Activated CD4-positive, alpha-beta T cell treated with anti-CD3 and anti-CD28 coated beads for 4 hours (primary cell): ENCODE results near the gene SPPL2A.
"Not testable (repeated sequence)": the region's sequence is repeated elsewhere in the genome, so short reads cannot be mapped to it uniquely, and the experiment has no call there.

Experiments
- DNase-seq, 2 donors: peaks; one replicate each; pipeline ENCODE4 v3.0.0-alpha.2; 2020

Gene SPPL2A

GRCh38 chr15:50767332-50767861, 1.9 kb upstream of the SPPL2A start:
- DNase-seq, result peak in 1 of 2 donors; percentile 7

DNA sequence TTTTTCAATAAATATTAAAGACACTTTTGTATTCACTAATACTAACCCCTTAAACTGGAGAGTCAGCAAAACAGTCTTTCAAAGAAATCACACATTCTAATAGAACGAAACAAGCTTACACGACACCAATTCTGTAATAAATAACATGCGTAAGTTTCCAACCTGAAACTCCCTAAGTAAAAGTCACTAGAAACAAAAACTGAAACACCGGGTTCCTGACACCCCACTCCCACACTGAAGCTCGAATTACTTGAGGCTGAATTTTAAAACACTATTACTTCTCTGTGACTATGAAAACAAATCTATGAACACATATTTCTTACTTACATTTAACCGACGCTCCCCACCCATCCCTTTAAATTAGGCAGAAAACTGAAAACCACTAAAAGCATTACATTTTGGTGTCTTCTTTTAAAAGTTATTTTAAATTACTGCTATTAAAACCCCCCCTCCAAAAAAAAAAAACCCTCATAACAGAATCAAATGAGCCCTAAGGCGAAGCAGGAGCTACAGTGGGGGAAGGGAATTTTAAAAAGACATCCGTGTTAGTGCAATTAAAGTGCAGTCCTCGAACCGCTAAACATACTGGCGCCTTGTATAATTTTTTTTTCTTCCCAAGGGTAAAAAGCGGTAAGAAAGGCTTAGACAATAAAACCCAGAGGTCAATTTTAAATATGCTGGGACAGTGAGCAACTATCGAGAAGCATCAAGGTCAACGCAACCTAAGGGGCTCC, 878 bp downstream of the SPPL2A start:
- DNase-seq, result peak; percentile 28 to 30

GRCh38 chr15:50758712-50759205, 6.7 kb downstream of the SPPL2A start:
- no peak for DNase-seq

- DNase-seq, result no peak
These were observed 12.0 kb downstream of the SPPL2A start for GRCh38 chr15:50753463-50753862.

DNA sequence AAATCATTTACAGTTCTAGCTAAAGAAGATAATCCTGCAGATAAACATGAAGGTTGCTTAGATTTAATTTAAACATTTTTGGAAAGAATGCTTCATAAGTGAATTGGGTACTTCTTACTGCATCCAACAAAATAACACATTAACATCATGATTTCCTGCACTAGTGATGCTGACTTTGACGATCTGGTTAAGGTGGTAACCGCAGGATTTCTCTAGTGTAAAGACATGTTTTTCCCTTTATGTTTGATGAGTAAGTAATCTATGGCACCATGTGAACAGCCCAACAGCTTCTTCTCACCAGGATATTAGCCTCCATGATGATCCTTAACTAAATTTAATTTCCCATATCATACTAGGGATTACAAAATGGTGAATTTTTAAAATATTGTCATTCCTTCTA, 14.1 kb downstream of the SPPL2A start:
- no peak for DNase-seq

- no peak for DNase-seq
These were observed 15.2 kb downstream of the SPPL2A start for GRCh38 chr15:50750227-50750705.

DNA sequence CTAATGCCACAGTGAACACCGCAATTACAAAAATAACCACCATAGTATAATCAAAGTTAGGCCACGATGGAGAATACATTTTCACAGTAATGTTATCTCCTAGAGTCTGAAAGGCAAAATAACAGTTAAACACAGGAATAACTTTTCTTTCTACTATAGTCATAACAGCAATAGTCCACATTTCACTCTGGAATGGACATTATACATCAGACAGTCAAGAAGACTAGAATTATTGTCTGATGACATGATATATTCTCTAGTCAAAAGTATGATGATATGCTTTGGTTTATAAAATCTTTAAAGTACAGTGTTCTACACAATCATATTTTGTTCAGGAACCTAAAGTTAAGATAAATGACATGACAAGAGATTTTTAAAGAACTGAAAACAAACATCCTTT, 18.0 kb downstream of the SPPL2A start:
- DNase-seq, result no peak

DNA sequence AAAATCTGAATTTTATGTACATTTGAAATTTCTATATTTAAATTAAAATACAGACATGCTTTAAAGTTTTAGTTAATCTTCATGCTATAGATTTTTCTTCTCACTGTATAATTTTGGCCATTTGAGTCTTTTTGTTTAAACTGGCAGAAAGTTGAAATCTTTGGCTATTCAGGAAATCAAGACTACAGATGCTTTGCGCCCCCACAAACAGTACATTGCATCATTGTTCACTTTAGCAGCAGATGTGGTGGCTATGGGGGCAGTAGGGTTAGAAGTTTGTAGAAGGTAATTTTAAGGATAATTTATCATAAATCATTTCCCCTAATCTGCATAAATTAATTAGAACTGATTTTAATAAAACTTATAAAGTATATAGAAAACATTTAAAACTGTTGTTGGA, 20.9 kb downstream of the SPPL2A start:
- no peak for DNase-seq

GRCh38 chr15:50740955-50741354, 24.6 kb downstream of the SPPL2A start:
- DNase-seq, result no peak

DNA sequence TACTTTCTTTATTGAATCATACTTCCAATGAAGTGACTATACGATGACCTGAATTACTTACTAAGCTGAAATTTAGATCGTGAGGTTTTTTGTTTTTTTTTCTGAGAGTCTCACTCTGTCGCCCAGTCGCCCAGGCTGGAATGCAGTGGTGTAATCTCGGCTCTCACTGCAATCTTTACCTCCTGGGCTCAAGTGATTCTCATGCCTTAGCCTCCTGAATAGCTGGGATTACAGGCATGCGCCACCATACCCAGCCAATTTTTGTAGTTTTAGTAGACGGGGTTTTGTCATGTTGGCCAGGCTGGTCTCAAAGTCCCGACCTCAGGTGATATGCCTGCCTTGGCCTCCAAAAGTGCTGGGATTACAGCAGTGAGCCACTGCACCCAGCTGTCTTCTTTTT, 28.7 kb downstream of the SPPL2A start:
- no peak for DNase-seq

DNA sequence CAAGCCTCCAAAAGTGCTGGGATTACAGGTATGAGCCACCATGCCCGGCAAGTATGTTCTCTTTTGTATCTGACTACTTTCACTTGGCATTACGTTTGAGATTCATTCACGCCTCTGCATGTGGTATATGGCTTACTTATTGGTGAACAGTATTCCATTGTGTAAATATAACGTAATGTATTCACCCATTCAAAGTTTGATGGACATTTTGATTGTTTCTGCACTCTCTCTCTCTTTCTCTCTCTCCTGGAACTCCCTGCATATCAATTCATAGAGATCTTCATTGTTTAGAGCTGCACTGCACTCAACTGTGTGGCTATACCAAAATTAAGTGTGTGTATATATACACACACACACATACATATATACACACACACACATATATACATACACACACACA, 30.4 kb downstream of the SPPL2A start:
- DNase-seq, result no peak

- no peak for DNase-seq
These were observed 39.2 kb downstream of the SPPL2A start for GRCh38 chr15:50726315-50726714.

DNA sequence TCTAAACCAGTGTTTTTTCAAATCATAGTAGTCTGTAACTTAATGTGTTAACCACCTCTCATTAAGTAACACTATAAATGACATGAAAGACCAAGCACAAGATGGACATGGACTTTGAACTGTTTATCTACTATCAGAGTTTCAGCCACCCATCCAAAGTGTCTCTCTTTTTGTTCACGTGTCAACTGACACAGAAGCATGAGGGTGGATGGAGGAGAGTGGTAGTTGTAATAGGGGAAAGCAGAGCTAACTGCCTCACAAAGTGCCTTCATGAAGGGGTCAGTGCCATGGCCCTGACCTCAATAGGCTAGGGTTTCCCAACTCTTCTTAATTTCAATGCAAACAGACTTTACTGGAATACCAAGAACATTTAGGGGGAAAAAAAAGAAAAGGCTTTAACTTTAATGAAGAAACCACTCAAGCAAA, 46.8 kb downstream of the SPPL2A start:
- no peak for DNase-seq

- DNase-seq, result no peak
These were observed 53.5 kb downstream of the SPPL2A start for GRCh38 chr15:50712018-50712417.

GRCh38 chr15:50710585-50710984, 54.9 kb downstream of the SPPL2A start:
- DNase-seq, result no peak

- no peak for DNase-seq
These were observed 57.6 kb downstream of the SPPL2A start for GRCh38 chr15:50707878-50708427.

DNA sequence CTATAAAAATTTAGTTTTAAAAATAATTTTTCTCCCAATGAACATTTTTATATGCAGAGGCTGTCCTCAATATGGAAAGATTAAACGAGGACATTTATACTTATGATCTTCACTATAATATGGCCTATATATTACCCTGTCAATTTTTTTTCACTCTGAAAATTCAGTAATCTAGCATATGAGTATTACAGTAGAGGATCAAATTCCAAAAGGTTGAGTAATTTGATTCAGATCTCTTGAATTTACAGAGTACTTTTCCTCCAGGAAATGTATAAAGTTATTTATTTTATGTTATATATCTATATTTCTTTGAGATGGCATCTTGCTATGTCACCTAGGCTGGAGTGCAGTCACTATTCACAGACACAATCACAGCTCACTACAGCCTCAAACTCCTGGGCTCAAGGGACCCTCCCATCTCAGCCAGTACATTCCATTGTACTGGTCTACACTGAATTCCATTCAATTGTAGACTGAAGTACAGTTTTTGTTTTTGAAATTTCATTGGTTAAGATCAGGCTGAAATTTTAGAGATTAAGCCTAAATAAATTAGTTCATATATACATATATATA, 62.7 kb downstream of the SPPL2A start:
- no peak for DNase-seq

DNA sequence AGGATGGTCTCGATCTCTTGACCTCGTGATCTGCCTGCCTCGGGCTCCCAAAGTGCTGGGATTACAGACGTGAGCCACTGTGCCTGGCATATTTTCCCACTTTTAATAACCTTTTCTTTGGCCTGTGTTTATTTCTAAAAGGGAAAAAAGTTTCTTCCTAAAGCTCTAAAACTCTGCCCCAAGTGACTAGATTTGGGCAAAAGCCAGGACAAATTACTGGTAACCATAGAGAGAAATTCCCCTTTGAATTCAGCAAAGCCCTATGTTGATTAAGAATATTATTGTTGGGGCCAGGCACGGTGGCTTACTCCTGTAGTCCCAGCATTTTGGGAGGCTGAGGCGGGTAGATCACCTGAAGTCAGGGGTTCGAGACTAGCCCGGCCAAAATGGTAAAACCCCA, 67.4 kb downstream of the SPPL2A start:
- no peak for DNase-seq

DNA sequence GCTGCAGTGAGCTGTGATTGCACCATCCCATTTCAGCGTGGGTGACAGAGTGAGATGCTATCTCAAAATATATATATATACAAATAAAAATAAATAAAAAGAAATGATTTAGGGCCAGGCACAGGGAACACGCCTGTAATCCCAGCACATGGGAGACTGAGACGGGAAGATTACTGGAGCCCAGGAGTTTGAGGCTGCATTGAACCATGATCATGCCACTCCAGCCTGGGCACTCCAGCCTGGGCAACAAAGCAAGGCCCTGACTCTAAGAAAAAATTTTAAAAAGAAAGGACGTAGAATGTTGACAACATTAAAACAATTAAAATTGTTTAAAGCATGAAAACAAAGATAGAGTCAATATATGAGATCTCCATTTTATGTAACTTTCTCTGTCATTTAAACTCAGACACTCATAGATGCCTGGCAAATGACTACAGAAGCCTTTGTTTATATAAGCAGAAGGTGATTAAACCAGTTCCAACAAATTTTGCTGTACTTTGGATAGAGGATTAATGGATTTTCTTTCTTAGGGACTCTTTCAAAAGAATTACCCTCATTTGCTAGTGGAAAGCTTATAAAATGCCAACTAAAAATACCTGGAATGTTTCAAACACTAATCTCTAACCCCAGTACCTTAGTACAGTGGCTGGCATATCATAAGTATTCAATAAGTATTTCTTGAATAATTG, 68.3 kb downstream of the SPPL2A start:
- no peak for DNase-seq

DNA sequence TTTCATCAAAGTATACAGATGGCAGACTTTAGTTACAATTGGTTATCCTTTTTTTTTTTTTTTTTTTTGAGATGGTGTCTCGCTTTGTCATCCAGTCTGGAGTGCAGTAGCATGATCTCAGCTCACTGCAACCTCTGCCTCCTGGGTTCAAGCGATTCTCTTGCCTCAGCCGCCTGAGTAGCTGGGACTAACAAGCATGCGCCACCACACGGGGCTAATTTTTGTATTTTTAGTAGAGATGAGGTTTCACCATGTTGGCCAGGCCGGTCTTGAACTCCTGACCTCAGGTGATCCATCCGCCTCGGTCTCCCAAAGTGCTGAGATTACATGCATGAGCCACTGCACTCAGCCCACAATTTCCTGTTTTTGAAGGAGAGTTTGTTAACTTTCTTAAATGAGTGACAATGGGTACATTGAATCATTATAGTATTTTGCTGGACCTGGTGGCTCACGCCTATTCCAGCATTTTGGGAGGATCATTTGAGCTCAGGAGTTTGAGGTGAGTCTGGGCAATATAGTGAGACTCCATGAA, 70.8 kb downstream of the SPPL2A start:
- DNase-seq, result not testable (repeated sequence)

DNA sequence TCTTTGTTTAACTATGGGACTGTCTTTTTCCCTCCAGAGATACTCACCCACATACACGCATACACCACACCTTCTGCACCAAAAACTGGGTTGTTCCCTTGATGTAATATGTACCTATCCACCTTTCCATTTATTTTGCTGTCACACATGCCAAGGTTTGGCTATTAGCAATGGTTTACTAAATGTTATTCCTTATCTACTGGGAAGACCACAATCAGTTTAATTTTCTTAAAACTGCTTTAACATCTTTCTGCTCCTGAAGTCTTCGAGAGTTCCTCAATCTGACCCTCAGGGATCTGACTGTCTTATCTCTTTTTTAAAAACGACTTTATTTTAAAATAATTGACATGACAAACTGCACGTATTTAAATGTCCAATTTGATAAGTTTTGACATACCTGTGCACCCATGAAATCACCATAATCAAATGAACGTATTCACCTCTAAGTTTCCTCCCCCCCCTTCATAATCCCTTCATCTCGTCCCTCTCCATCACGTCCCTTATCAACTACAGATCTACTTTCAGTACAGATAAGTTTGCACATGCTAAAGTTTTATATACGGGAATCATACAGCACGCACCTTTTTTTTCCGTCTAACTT, 78.1 kb downstream of the SPPL2A start:
- no peak for DNase-seq

DNA sequence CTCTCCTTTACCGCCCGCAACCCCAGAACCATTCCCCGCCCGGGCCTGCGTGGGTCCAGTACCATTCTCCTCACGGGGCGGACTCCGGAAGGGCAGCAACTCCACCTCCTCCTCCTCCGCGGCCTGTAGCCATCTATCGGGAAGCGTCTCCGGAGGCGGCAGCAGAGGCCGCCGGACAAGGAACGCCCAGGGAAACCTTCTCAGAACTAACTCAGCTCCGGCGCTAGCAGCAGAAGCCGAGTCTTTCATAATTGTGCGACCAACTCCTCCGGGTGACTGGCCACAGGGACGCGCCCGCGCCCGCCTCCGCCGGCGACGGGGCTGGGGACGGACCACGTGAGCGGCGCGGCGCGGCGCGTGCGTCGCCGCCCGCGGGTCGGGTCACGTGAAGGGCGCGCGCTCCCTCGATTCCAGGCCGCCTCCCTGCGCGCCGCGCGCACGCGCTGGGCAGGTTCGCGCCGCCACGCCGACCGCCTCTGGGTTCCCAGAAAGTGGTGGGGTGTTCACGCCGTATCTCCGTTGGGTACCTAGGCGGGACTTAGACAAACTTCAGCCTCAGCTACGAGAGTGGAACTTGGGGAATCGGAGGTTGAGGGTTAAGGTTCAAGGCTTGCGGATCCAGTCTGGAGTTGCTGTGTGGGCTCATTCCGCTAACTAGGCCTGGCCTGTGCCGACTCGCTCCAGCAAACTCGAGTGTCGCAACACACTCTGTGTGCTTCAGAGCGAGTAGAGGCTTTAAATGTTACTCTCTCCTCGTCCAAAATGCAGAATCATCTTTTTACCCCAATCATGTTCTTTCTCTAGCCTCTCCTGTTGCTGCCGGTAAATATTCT, 78.8 kb downstream of the SPPL2A start, which contains the start of gene TRPM7:
TSS of gene TRPM7 (minus strand) at position 329 of the 833 bp plus-strand sequence. CDS start at position 65, 264 bp downstream.
- DNase-seq, result peak; percentile 87
